Stimulated activated CD4-positive, alpha-beta T cell treated with anti-CD3 and anti-CD28 coated beads, TNF-alpha, amount 100 ng/mL, for 4 hours (primary cell): ENCODE measurements around the gene RASA4.
"Not testable (repeated sequence)": the region's sequence is repeated elsewhere in the genome, so short reads cannot be mapped to it uniquely, and the experiment has no call there.

Experiments
- DNase-seq, 3 experiments: peaks; one replicate each; pipeline ENCODE4 v3.0.0-alpha.2; 2020; ENCODE audit warnings: low read depth in 3 of 3

The RASA4 gene

DNA sequence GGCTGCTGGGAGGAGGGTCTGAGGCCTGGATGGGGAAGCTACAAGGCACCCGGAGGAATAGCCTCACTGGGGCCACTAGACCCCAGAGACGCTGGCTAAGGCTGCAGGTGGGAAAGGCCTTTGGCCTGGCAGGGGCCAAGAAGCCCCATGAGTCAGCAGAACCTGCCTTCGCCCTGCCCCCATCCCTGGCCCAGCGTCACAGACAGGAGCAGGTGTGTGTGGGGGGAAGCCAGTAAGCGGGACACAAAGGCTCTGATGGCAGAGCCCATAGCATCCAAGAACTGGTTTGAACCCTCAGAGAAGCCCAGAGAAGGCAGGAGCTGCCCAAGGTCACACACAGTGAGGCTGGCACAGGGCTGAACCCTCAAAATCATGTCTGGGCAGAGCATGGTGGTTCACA, 9.7 kb downstream of the RASA4 start:
- not testable (repeated sequence) for DNase-seq

DNA sequence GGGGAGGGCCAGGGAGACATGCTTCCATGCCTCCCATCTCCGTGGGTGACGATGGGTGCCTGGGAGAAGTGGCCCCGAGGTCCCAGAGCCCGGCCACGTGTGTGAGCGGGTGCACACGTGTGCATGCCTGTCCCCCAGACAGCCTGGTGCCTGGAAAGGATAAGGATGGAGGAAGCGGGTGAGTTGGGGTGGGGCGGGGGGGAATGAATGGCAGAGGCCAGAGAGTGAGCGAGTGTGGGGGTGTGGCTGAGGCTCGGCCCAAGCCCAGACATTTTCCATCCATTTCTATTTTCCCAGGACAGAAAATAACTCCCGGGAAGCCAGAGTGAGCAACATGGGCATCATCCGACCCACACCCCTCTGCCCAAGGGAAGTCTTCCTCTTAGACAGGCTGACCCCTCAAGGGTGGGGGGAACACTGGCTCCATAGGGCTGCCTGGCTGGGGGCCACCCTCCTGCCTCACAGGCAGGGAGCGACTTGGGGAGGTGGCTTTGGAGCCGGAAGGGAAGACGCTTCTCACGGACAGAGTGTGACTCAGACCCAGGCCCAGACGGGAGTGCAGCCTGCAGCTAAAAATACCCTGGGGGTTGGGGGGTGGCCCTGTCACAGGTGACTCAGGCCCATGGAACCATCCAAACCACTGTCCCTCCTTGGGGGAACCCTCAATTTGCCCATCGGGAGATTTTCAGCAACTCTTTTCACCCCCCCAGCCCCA, 12.0 kb downstream of the RASA4 start:
- DNase-seq: not testable (repeated sequence)

DNA sequence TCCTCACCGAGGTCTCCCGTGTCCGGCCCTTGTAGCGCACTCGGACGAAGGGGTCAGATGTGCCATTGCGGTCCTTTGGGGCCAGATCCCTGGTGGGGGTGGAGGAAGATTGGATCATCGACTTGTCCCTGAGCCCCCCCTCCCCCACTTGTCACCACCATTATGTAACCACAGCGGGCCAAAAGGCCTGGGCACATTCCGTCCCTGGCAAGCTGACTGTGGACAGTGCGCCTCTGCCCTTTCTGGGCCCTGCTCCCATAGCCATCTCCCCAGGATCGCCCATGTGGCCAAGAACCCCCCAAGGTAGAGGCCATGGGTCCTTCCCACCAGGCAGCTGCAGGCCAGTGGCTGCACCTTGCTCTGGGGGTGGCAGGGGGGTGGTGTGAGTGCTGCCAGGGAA, 14.2 kb downstream of the RASA4 start:
- not testable (repeated sequence) for DNase-seq

DNA sequence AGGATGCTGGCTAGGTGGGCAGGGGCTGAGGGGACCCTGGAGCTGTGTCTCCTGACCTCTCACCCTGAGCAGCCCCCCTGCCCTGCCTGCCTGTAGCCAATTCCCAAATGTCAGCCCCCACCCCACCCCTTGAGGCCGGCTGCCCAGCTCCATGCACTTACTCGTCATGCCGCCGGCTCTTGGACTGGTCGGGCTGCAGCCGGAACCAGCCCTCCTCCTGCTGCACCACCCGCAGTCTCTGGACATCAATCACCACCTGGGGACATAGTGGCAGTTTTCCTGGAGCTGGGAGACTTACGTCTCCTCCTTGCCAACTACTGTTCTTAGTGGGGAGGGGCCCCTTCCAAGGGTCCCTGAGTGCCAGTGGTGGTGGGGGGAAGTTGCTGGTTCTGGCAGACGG, 16.9 kb downstream of the RASA4 start:
- not testable (repeated sequence) for DNase-seq

DNA sequence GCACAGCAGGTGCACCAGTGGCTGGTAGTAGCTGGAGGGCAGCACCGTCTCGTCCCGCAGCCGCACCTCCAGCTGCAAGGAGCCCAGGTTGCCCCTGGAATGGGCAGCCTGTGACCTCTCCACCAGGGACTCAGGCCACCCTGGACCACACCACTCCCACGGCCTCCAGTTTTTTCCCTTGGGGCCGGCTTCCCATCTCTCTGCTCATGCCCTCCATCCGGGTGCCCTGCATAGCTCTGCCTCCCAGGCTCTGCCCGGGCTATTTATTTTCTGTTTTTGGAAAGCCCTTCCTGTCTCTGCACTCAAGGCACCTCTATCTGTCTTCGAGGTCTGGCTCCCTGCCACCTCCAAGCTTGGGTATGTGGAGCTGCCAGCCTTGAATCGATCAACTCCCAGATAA, 20.5 kb downstream of the RASA4 start:
- DNase-seq: not testable (repeated sequence)

DNA sequence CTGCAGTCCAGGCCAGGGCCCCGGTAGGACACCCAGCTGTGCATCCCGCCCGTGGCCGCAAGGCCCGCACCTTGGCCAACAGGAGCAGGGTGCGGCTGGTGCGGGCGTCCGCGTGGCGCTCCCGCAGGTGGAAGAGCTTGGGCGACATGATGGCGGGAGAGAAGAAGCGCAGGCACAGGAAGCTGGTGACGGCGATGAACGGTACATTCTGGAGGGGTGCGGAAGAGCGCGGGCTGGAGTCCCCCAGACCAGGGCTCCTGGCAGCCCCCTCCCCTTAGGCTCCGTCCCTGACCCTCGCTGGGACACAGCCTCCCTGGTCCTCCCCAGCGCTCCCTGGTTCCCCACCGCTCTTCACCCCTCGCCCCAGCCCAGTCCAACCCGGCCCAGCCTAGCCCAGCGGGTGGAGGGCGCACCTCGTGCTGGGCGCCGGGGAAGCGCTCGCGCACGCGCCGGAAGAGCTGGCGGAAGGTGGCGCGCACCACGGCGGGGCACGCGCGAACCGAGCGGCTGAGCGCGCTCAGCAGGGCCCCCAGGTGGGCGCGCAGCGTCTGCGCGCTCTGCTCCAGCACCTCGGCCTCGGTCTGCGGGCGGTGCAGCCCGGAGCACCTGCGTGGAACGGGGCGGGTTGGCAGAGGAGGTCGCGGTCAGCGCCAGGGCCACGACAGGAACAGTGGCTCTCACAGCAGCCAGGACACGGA, 22.8 kb downstream of the RASA4 start:
- not testable (repeated sequence) for DNase-seq

DNA sequence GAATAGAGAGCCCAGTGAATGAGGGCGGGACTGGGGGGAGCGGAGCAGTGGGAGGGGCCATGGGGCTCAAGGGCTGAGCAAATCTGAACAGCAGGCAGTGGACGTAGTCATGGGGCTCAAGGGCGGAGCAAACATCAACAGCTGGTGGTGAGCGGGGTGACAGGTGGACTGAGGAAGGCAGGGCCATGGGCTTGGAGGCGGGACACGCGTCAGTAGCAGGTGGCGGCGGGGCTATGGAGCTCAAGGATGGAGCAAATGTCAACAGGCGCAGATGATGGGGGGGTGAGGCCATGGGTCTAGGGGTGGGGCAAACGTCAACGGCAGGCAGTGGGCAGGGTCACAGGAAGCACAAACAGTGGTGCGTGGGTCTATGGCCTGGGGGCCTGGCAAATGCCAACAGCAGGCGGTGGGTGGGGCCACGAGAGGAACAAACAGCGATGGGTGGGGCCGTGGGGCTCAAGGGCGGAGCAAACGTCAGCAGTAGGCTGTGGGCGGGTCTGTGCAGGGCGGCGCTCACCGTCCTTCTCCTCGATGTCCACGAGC, 24.0 kb downstream of the RASA4 start:
- not testable (repeated sequence) for DNase-seq

DNA sequence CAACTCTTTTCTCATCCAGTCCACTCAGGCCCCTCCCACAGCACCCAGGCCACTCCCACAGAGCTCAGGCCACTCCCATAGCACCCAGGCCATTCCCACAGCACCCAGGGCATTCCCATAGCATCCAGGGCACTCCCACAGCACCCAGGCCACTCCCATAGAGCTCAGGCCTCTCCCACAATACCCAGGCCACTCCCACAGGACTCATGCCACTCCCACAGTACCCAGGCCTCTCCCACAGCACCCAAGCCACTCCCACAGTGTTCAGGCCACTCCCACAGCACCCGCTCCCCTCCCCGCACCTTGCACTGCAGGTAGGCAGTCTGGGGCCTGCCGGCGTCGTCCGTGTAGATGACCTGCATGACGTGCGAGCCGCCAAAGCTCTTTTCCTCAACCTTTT, 26.7 kb downstream of the RASA4 start:
- not testable (repeated sequence) for DNase-seq

DNA sequence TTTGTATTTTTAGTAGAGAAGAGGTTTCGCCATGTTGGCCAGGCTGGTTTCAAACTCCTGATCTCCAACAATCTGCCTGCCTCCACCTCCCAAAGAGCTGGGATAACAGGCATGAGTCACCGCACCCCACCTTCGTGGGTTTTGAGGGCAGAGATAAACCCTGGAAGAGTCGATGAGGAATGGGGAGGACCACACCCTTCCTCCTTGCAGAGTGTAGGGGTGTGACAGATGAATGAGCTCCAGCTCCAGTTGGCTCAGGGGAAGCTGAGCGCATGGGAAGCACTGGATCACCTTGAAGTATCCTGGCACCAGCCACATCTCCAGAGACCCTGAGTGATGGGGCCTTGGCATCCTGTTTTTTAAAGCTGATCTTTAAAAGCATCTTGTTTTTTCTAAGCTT, 33.1 kb downstream of the RASA4 start:
- DNase-seq: not testable (repeated sequence)

DNA sequence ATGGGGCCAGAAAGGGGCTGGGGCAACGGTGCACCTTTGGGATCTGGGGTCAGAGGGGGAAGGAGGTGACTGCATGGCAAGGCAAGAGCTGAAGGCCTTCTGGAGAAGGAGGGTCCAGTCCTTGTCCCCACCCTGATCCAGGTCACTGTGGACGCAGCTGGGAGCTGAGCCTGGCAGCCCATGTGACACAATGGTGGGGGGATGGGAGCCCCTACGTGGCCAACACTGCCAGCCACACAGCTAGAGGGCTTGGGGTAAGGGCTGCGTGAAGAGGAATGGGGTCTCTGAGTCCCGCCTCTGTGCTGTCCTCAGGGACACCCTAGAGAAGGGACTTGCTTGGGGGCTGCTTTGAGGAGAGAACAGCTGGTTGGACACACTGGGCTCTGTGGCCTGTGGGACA, 34.8 kb downstream of the RASA4 start:
- not testable (repeated sequence) for DNase-seq

DNA sequence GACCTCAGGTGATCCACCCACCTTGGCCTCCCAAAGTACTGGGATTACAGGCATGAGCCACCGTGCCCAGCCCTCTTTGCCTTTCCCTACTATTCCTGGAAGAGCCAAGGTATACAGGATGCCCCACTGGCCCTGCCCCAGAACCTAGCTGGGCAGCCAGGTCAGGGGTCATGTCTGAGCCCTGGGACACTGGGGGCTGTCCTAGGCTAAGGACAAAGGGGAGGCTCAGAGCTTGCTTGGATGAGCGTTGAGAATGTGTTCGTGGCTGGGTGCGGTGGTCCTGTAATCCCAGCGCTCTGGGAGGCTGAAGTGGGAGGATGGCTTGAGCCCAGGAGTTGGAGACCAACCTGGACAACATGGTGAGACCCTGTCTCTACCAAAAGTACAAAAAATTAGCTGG, 38.1 kb downstream of the RASA4 start:
- DNase-seq: not testable (repeated sequence)

DNA sequence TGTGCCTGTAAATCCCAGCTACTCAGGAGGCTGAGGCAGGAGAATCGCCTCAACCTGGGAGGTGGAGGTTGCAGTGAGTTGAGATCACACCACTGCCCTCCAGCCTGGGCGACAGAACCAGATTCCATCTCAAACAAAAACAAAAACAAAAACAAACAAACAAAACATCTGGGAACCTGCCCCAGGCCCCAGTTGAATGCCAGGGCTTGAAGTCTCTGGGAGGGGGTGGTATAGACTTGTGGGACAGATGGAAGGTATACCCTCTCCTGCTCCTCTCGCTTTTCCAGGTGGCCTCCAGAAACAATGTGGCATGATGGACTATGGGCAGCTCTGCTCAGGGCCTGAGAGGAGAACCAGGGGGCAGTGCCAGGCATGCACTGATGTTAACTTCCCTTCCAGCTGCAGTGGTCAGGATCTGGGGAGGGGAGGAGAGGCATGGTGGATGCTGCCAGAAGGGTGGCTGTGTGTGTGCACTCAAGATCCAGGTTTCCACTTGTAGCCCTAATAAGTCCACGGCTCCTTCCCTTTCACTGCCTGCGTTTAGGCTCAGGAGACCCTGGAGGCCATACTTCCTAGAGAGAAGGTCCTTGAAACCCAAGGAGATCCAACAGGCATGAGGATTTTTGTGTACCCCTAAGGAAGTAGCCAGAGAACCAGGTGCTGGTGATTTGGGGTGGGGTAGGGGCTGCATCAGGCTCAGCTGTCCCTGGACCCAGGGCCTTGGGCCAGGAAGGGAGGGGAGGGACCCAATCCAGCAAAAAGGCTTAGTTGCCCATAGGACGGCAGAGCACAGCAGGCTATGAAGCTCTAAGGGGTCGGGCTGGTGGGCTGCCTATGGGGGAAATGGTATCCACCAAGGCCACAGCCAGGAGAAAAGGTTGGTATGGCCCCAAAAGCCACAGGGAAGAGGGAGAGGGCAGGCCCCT, 39.0 kb downstream of the RASA4 start:
- not testable (repeated sequence) for DNase-seq

DNA sequence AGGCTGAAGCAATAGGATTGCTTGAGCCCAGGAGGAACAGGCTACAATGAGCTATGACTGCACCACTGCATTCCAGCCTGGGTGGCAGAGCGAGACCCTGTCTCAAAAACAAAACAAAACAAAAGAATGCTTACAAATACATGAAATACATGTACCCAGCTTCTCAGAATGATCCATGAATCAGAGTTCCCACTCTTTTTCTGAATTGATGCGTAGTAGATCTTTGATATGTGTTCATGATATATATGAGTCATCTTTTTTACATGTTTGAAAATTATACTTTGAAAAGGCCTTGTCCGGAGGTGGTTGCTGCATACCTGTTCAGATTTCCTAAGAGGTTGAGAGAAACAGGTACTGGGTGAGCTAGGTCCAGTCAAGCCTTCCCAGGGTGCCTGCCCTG, 40.2 kb downstream of the RASA4 start:
- not testable (repeated sequence) for DNase-seq

DNA sequence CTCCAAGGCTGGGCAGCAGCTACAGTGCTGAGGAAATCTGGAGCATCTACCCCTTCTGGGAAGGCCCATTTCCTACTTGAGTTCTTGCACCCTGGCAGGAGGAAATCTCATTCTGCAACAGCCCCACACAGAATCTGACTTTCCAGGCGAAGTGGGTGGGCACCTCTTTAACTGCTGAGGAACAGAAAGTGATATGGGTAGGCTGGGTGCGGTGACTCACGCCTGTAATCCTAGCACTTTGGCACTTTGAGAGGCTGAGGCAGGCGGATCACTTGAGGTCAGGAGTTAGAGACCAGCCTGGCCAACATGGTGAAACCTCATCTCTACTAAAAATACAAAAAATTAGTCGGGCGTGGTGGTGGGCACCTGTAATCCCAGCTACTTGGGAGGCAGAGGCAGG, 41.9 kb downstream of the RASA4 start:
- DNase-seq: not testable (repeated sequence)

DNA sequence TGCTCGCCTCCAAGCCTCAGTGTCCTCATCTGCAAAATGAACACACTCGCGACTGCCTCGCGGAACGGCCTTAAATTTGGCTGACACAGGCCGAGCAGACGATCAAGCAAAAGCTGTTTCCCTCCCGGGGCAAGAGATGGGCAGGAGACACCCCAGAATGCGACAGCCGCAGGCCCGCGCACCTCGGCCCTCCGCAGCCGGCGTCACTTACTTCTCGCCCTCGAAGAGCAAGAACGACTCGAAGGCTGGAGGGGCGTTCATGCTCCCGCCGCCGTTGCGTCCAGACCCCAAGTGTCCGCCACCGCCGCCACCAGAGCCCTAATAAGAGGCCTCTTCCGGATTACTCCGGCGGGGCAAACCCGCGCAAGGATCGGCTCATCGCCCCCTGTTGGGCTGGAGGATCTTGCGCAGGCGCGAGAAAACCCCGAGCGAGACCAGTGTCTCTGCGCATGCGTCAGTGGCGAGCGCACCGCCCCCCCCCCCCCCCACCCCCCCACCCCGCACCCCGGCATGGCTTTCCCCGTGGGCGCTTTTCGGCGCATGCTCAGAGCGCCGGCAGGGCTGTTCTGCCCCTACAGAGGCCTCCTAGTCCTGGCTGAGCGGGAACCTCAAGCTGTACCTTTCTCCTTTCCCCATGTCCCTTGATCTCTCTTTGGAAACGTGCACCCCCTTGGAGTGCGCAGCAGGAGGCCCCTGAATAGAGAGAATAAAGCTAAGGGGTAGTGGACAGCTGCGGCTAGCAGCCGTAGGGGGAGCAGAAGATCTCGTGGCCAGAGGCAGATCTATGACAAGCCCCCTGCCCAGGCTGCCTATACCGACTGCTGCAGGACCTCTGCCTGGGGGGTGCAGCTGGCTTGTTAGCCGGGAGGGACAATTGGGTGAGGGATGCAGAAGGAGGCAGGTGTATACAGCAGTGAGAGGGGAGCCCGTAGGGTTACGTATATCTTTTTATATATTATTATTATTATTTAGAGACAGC, 44.0 kb downstream of the RASA4 start, which contains the start of gene POLR2J3:
TSS of gene POLR2J3 (minus strand) at position 323 of the 979 bp plus-strand sequence. CDS start at position 261, 62 bp downstream.
- DNase-seq: peak; percentile 97 to 100 (median 100)

DNA sequence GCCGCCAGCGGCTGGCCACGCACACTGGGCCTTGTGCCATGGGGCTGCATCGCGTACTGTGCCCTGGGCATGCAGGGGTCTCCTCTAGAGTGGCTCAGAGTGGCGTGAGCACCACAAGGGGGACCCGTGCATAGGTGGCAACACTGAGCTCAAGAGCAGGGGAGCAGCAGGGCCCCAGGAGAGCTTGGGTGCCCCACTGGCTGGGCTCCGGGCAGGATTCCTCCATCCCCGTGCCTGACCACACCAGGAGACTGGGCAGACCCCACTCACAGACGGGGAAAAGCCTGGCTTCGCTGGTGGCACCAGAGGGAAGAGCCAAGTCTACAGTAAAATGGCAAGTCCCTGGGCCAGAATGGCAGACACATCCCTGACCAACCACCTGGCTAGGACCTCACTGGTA, 47.9 kb downstream of the RASA4 start:
- not testable (repeated sequence) for DNase-seq

DNA sequence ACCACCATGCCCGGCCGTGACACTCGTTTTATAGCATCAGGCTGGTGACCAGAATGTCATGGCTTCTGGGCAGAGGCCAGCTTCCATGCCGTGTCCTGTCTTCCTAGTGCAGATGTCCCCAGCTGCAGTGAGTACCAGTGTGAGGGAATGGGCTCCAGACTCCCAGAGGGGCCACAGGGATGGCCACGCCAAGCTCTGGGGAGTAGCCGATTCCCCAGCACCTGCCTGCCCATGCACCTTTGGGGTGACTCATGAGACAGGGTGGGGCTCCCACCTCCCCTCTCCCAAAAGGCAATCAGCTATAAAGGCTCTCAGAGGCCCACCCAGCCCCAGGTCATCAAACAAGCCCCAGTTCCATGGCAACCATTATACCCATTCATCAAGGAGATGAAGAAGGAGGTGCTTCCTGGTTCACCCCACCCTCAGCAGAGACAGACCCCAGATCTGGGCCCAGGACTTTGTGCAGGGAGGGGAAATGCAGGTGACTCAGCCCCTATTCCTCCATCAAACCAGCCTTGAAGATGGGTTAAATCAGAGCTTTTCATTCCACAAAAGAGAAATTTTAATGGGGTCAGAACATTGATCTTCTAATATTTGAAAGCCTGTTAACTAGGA, 65.6 kb downstream of the RASA4 start, which contains the start of gene SPDYE2:
TSS of gene SPDYE2 (plus strand) at position 419 of the 615 bp plus-strand sequence. CDS start 2,030 bp downstream, outside the sequence.
- DNase-seq: not testable (repeated sequence)

DNA sequence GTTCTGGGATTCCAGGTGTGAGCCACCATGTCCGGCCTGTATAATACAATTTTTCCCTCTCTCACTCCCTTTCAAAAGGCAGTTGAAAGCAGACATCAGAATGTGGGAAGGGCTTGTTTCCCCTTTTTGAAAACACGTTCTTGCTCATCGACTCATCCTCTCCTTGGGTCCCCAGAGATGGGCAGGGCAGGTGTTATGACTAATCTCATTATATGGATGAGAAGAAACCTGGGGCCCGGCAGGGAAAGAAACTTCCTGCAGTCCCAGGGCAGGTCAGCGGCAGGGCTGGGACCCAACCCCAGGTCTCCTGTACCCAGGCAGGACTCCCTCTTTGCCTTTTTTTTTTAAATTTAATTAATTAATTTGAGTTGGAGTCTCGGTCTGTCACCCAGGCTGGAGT, 70.2 kb downstream of the RASA4 start:
- not testable (repeated sequence) for DNase-seq

DNA sequence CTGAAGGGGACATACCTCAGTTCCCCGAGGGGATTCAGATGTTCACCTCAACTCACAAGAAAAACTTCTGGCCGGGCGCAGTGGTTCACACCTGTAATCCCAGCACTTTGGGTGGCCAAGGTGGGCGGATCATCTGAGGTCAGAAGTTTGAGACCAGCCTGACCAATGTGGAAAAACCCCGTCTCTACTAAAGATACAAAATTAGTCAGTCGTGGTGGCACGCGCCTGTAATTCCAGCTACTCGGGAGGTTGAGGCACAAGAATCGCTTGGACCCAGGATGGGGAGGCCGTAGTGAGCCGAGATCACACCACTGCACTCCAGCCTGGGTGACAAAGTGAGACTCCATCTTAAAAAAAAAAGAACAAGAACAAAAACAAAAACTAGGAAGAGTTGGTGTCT, 71.3 kb downstream of the RASA4 start:
- DNase-seq: not testable (repeated sequence)

DNA sequence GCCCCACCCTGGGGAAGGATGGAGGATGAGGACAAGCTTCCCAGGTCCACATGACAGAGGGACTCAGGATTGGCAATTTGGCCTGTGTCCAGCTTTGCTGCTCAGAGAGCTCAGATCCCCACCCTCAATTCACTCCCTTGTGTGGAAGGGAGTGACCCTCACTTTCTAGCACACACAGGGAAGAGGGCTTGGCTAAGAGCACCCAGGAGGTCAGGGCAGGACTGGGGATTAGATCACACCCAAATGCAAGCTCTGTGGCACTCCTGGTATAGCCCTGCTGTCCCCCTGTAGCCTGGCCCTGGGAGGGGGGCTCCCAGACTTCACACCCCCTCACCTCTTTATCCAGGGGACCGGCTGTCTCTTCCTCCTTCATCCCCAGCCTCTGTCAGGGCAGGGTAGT, 72.2 kb downstream of the RASA4 start:
- DNase-seq: not testable (repeated sequence)
